Activated naive CD4-positive, alpha-beta T cell treated with anti-CD3 and anti-CD28 coated beads, Interleukin-2, amount 50 U/mL, for 72 hours (primary cell): ENCODE data around the gene IL17RE. TPM values are rescaled to one million over a fixed set of nuclear protein-coding genes. Genes with fewer than 3 reads are reported as not detected.
"Not testable (repeated sequence)": the region's sequence is repeated elsewhere in the genome, so short reads cannot be mapped to it uniquely, and the experiment has no call there.

Experiments
- ATAC-seq, 2 donors: fragments of 150-1000 bp; cut with Tn5 transposase; 2 replicates each; pipeline ENCODE4 v1.10.0; 2021; ENCODE audit warnings: mild to moderate bottlenecking in 2 of 2, moderate library complexity in 2 of 2
- DNase-seq, 2 donors: peaks; one replicate each; pipeline ENCODE4 v3.0.0; 2021 to 2022; ENCODE audit warnings: low spot score in 2 of 2
- H3K27ac Mint-ChIP-seq, 2 donors: one replicate each; pipeline ENCODE4 v1.8.0; 2022; ENCODE audit warnings: mild to moderate bottlenecking in 2 of 2, mixed read lengths in 2 of 2
- H3K36me3 Mint-ChIP-seq, 2 donors: one replicate each; pipeline ENCODE4 v1.8.0; 2022; ENCODE audit warnings: mixed read lengths in 2 of 2
- H3K9me3 Mint-ChIP-seq, 2 donors: one replicate each; pipeline ENCODE4 v1.8.0; 2022; ENCODE audit warnings: mixed read lengths in 2 of 2
- total RNA-seq, 2 donors: library from RNA; stranded (reverse); gene quantifications; one replicate each; pipeline ENCODE4 v1.2.3, GENCODE V29; 2022

IL17RE gene
- total RNA-seq = 1 to 10 TPM in 1 of 2 donors, under 1 TPM in 1; 0.61 to 1.4 TPM

DNA sequence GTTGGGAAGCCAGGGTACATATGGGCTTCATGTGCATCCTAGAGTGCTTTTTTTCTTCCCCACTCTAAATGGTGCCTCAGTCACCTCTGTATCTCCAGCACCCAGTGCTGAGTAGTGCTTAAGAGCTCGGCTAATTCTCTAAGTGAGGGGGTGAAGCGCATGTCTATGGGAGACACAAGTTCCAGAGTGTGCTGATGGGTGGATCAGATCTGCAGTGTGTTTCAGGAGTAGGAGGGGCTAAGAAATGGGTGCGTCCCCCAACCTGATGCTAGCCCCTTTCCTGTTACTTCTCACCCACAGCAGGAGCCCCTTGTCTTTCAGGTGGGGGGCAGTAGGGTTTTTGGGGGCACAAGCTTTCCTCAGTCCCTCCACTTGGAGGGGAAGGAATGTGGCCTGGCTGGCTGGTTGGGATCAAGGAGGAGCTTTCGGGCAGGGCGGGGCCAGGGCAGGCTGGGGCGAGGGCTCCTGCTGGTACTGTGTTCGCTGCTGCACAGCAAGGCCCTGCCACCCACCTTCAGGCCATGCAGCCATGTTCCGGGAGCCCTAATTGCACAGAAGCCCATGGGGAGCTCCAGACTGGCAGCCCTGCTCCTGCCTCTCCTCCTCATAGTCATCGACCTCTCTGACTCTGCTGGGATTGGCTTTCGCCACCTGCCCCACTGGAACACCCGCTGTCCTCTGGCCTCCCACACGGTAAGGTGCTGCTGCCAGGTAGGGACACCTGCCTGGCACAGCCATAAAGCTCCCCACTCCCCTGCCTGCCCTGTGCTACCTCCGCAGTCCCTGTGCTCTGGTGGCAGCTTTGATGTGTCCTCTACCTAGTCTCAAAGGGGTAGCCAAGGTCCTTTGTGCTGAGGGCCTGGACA, at the start of gene IL17RE:
Gene IL17RE, plus strand, starts transcription at position 477 of the 866 bp plus-strand sequence. Its CDS starts 85 bp downstream, at position 562.
- Mint-ChIP-seq H3K9me3 (no peaks in the 10 kb centered on the region), H3K36me3 (no peaks in the 10 kb centered on the region), H3K27ac (peak within 1 kb of the TSS; percentile 73 to 83)
- no peak for DNase-seq
- peak; percentile 30 to 54 for ATAC-seq

- not testable (repeated sequence) for H3K9me3 Mint-ChIP-seq, ATAC-seq, DNase-seq, H3K36me3 Mint-ChIP-seq
- H3K27ac Mint-ChIP-seq = peak overlapping the region in 1 of 2 donors; percentile 44
These were observed 48.2 kb upstream of the IL17RE start for GRCh38 chr3:9854291-9854940.

GRCh38 chr3:9855594-9855993, 47.1 kb upstream of the IL17RE start:
- DNase-seq (no peak), ATAC-seq (no peak)
- no peaks in the 10 kb centered on the region for H3K9me3 Mint-ChIP-seq
- H3K27ac Mint-ChIP-seq = peak overlapping the region in 1 of 2 donors; percentile 72
- H3K36me3 Mint-ChIP-seq = no peaks in the 10 kb centered on the region

DNA sequence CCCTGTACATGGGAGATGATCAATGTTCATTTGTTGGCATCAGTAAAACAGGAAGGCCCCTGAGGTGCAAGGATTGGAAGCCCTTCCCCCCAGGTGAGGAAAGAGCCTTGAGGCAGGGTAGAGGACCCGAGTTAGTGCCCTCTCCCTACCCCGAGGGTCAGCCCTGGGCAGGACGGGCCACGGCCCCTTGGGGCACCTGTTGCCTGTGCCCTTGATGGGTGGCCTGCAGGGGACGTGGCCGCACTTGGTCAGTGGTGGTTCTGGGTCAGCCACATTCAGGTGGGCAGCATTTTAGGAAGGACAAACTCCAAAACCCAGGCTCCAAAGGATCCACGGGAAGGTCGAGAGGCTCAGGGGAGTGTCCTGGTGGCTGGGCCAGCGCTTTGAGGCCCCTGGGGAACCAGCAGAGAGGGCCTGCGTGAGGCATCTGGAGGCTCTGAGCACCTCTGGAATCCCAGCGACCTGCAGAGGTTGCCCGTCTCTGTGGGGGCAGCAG, 43.1 kb upstream of the IL17RE start:
- no peaks in the 10 kb centered on the region for H3K36me3 Mint-ChIP-seq
- DNase-seq = no peak
- peak overlapping the region in 1 of 2 donors; percentile 9 for H3K27ac Mint-ChIP-seq
- ATAC-seq = no peak
- H3K9me3 Mint-ChIP-seq = no peaks in the 10 kb centered on the region

DNA sequence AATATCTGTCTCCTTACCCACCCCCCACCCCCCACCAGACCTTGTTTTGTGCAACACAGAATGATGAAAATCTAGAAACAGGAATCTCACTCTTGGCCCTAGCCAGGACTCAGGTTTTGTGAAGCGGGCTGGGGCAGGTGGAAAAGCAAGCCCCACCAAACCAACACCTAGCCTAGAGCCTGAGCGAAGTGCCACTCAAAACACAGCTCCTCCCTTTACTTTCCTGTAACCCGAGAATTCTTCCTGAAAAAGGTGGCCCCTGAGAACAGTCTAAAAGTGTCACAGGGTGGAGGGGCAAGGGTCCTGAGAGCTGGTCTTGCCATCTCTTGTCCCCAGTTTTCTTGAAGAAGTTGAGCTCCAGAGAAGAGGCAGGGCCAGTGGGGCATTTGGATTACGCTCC, 41.4 kb upstream of the IL17RE start:
- DNase-seq = no peak
- no peak overlapping the region for H3K27ac Mint-ChIP-seq
- no peaks in the 10 kb centered on the region for H3K9me3 Mint-ChIP-seq
- no peaks in the 10 kb centered on the region for H3K36me3 Mint-ChIP-seq
- ATAC-seq = no peak

GRCh38 chr3:9861626-9862130, 41.0 kb upstream of the IL17RE start:
- Mint-ChIP-seq H3K36me3 (no peaks in the 10 kb centered on the region), H3K9me3 (no peaks in the 10 kb centered on the region), H3K27ac (no peak overlapping the region)
- DNase-seq (no peak), ATAC-seq (no peak)

- no peaks in the 10 kb centered on the region for H3K36me3 Mint-ChIP-seq
- H3K27ac Mint-ChIP-seq = no peak overlapping the region
- ATAC-seq (peak; percentile 62 to 89), DNase-seq (peak in 1 of 2 donors; percentile 35)
- H3K9me3 Mint-ChIP-seq = no peaks in the 10 kb centered on the region
These were observed 40.1 kb upstream of the IL17RE start for GRCh38 chr3:9862391-9863057.

DNA sequence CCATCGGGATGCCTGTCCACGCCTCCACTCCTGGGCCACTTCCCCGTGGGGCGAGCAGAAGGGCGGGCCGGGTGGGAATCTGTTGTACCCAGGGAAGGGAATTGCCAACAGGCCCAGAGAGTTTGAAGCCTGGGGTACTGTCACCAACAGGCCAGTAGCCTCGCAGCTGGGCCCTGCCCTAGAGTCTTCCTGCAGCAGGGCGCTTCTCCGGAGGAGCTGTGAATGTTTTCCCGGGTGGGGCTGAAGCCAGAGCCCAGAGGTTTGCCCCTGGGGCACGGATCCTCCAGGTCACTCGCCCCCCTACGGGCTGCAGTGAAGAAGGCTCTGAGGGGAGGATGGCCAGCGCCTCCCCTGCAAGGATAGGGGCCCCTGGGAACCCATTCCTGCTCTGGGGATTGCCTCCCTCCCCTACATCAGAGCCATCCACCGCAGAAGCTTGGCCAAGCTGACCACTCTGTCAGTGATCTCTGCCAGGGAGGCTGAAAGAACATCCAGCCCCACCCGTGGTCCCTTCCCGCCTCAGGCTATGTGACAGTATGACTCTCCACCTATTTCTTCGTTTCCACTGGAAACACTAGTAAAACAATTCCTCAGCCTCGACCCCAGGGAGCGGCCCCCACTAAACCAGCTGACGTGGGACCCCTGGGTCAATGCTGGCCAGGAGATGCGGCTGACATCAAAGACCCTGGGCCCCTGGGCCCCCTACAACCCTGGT, 39.4 kb upstream of the IL17RE start:
- Mint-ChIP-seq H3K9me3 (no peaks in the 10 kb centered on the region), H3K27ac (no peak overlapping the region), H3K36me3 (no peaks in the 10 kb centered on the region)
- ATAC-seq = no peak
- DNase-seq = no peak

DNA sequence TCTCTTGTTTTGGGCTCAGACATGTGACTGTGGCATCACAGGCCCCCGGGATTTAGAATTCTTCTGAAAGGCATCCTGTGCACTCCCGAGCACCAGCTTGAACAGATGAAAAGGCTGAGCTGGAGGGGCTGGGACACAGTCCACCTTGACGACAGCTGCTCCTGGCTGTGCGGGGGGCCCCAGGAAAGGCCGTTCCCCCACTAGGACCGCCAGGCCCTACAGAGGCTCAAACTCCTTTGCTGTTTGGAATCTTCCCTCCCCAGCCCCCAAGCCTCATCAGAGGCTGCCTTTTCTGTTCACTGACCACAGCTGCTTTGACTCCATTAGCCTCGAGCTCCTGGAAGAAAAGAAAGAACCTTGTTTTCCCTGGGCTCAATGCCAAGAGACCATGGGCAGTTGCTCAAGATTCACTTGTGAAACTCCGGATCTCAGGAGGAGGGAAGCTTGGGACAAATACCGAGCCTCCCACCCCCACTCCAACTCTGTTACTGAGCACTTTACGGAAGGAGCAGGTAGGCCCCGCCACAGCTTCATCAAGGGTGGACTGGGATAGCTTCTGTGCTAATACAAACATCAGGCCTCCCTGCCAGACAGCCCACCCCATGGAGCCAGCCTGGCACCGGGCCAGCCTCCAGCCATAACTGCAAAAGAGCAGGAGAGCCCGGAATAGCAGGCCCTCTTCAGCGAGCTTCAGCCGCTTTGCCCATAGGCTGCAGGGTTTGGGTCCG, 38.3 kb upstream of the IL17RE start:
- no peak overlapping the region for H3K27ac Mint-ChIP-seq
- H3K9me3 Mint-ChIP-seq = no peaks in the 10 kb centered on the region
- ATAC-seq (no peak), DNase-seq (no peak)
- H3K36me3 Mint-ChIP-seq = no peaks in the 10 kb centered on the region

DNA sequence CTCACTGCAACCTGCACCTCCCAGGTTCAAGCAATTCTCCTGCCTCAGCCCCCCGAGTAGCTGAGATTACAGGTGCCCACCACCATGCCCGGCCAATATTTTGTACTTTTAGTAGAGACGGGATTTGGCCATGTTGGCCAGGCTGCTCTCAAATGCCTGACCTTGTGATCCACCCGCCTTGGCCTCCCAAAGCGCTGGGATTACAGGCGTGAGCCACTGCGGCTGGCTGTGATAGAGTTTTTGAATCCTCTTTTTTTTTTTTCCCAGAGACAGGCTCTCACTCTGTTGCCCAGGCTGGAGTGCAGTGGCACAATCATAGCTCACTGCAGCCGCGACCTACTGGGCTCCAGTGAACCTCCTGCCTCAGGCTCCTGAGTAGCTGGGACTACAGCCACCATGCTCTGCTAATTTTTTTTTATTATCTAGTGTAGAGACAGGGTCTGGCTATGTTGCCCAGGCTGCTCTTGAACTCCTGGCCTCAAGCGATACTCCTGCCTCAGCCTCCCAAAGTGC, 37.5 kb upstream of the IL17RE start:
- not testable (repeated sequence) for DNase-seq, ATAC-seq, H3K27ac Mint-ChIP-seq, H3K9me3 Mint-ChIP-seq, H3K36me3 Mint-ChIP-seq

DNA sequence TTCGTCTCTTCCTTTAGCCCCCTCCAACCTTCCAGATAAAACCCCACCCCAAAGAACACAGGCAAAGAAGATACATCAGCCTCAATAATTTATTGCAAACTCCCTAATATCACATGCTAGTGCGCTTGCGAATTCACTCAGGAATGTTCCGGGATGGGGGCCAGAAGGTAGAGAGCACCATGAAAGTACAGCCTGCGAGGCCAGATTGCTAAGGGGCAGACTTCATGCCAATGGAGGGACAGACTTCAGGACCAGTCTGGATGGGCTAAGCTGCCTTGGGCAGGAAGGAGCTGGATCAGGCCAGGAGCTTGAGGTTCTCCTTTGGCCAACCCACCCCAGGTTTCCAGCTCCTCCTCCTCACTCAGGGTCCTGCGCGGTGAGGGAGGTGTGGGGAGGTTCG, 36.0 kb upstream of the IL17RE start:
- peak overlapping the region in 1 of 2 donors; percentile 28 for H3K27ac Mint-ChIP-seq
- H3K9me3 Mint-ChIP-seq = no peaks in the 10 kb centered on the region
- no peaks in the 10 kb centered on the region for H3K36me3 Mint-ChIP-seq
- no peak for DNase-seq
- ATAC-seq = no peak

DNA sequence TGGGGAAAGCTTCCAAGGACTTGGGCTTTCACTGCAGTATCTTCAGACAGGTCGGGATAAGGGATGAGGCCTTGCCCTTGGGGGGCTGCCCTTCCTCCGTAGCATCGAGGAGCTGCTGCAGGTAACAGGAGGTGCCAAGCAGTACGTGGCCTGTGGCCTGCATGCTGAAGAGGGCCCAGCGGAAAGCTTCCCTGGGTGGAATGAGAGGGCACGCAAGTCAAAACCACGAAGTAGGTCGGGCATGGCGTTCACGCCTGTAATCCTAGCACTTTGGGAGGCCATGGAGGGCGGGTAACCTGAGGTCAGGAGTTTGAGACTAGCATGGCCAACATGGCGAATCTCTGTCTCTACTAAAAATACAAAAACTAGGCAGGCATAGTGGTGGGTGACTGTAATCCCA, 35.5 kb upstream of the IL17RE start:
- Mint-ChIP-seq H3K27ac (peak overlapping the region in 1 of 2 donors; percentile 28), H3K9me3 (no peaks in the 10 kb centered on the region), H3K36me3 (no peaks in the 10 kb centered on the region)
- ATAC-seq = no peak
- DNase-seq = no peak

DNA sequence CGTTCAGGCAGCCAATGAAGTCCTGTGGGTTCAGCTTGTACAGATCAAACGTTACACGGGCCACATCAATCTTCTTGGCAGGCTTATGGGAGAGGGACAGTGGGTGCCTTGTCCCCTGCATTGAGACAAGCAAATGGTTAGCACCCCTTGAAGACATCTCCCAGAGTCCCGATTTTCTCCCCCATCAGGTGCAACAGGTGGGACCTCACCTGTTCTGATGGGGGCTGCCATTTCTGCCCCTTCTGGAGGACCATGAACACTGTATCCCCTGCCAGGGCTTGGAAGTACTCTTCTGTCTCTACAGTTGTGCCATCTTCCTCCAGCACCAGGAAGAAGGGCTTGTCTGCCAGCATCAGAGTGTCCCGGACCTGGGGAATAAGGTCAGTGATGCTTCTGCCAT, 32.7 kb upstream of the IL17RE start:
- H3K36me3 Mint-ChIP-seq = no peaks in the 10 kb centered on the region

GRCh38 chr3:9870978-9871377, 31.7 kb upstream of the IL17RE start:
- Mint-ChIP-seq H3K36me3 (no peaks in the 10 kb centered on the region), H3K9me3 (no peaks in the 10 kb centered on the region), H3K27ac (no peak overlapping the region)
- DNase-seq (no peak), ATAC-seq (no peak)

More for the DNA sequence above, 32.7 kb upstream of the IL17RE start:
- no peak overlapping the region for H3K27ac Mint-ChIP-seq
- ATAC-seq (no peak), DNase-seq (no peak)
- H3K9me3 Mint-ChIP-seq = no peaks in the 10 kb centered on the region

- H3K36me3 Mint-ChIP-seq, H3K9me3 Mint-ChIP-seq, ATAC-seq, H3K27ac Mint-ChIP-seq, DNase-seq: not testable (repeated sequence)
These were observed 30.6 kb upstream of the IL17RE start for GRCh38 chr3:9872067-9872466.
